OCI-M1 (cell line): ENCODE measurements around the gene SMIM41.
A peak's percentile ranks its signal among the peaks of the same experiment; 100 is the strongest.

ENCODE experiments used
- DNase-seq: peaks from one replicate; lab custom pipeline; 2025; lab: John Stamatoyannopoulos, UW

The SMIM41 gene

GRCh38 chr12:52050758-52051541, 28.6 kb upstream of the SMIM41 start, which contains the start of gene NR4A1:
Gene NR4A1, plus strand, starts transcription at chr12:52051442. Its CDS starts 2,887 bp downstream, at chr12:52054329.
- DNase-seq = peak; percentile 85

- DNase-seq = no peak
These were observed 26.9 kb upstream of the SMIM41 start for GRCh38 chr12:52052468-52053186.

GRCh38 chr12:52053536-52054209, 25.8 kb upstream of the SMIM41 start:
- no peak for DNase-seq

- no peak for DNase-seq
These were observed 25.2 kb upstream of the SMIM41 start for GRCh38 chr12:52054231-52054832.

GRCh38 chr12:52054833-52055730, 24.4 kb upstream of the SMIM41 start:
- no peak for DNase-seq

GRCh38 chr12:52055731-52056711, 23.5 kb upstream of the SMIM41 start:
- no peak for DNase-seq

GRCh38 chr12:52056801-52057637, 22.5 kb upstream of the SMIM41 start:
- DNase-seq = no peak

- DNase-seq = no peak
These were observed 21.6 kb upstream of the SMIM41 start for GRCh38 chr12:52057638-52058576.

- DNase-seq = no peak
These were observed 20.7 kb upstream of the SMIM41 start for GRCh38 chr12:52058631-52059361.

GRCh38 chr12:52059582-52060497, 19.7 kb upstream of the SMIM41 start:
- no peak for DNase-seq

- DNase-seq = no peak
These were observed 18.9 kb upstream of the SMIM41 start for GRCh38 chr12:52060498-52061177.

GRCh38 chr12:52061470-52062166, 17.9 kb upstream of the SMIM41 start:
- DNase-seq = no peak

- DNase-seq = no peak
These were observed 17.1 kb upstream of the SMIM41 start for GRCh38 chr12:52062167-52063081.
